A673 (cell line): Measurements from ENCODE around the gene FDXR. TPM values are rescaled to one million over a fixed set of nuclear protein-coding genes. Genes with fewer than 3 reads are reported as not detected.

Experiments
- BruUV-seq: library from RNA; stranded (reverse); fragments of 400-500 nt; replicated peaks from 2 replicates; lab custom pipeline; 2021; lab: Mats Ljungman, UMichigan
- CTCF ChIA-PET: fragments of 300-600 bp; sonication (Branson Sonifier 250); formaldehyde crosslinking; loops from one replicate; lab custom pipeline; 2022; ENCODE audit warnings: antibody characterized with exemption; lab: Charles Lee
- POLR2A ChIA-PET: fragments of 300-600 bp; sonication (Branson Sonifier 250); formaldehyde crosslinking; loops from one replicate; lab custom pipeline; 2022; ENCODE audit warnings: antibody characterized with exemption; ENCODE audit not compliant: low non-redundant PET; lab: Charles Lee
- DNase-seq: peaks from one replicate; pipeline ENCODE4 v3.0.0-alpha.2; 2015; ENCODE audit warnings: low spot score
- H3K27ac ChIP-seq: fragments of 200-600 bp; sonication (generic); 2 replicates; pipeline ENCODE4 v1.5.1; 2016; ENCODE audit warnings: mixed run types, low read depth, mild to moderate bottlenecking, mixed read lengths, antibody characterized with exemption, low read length; ENCODE audit not compliant: poor library complexity, severe bottlenecking
- H3K27me3 ChIP-seq: fragments of 200-600 bp; sonication (generic); replicated peaks from 2 replicates; pipeline ENCODE4 v1.6.1; 2017; ENCODE audit warnings: mixed run types, low read depth, mild to moderate bottlenecking, mixed read lengths, antibody characterized with exemption, low read length; ENCODE audit not compliant: insufficient read depth, poor library complexity
- H3K36me3 ChIP-seq: fragments of 200-600 bp; sonication (generic); 2 replicates; pipeline ENCODE4 v1.6.1; 2016; ENCODE audit warnings: mixed run types, mild to moderate bottlenecking, mixed read lengths, antibody characterized with exemption, low read length; ENCODE audit not compliant: insufficient read depth, poor library complexity, severe bottlenecking
- H3K4me1 ChIP-seq: fragments of 200-600 bp; sonication (generic); 2 replicates; pipeline ENCODE4 v1.6.1; 2017; ENCODE audit warnings: mixed run types, mild to moderate bottlenecking, mixed read lengths, antibody characterized with exemption, low read length; ENCODE audit not compliant: insufficient read depth, poor library complexity, severe bottlenecking
- H3K4me3 ChIP-seq: fragments of 200-600 bp; sonication (generic); 2 replicates; pipeline ENCODE4 v1.5.1; 2016; ENCODE audit warnings: low read depth, mixed run types, mild to moderate bottlenecking, mixed read lengths, low read length; ENCODE audit not compliant: poor library complexity, severe bottlenecking
- H3K9me3 ChIP-seq: fragments of 200-600 bp; sonication (generic); 2 replicates; pipeline ENCODE4 v1.6.1; 2016; ENCODE audit warnings: mixed run types, low read depth, mild to moderate bottlenecking, mixed read lengths, antibody characterized with exemption, low read length; ENCODE audit not compliant: poor library complexity, severe bottlenecking
- EZH2 ChIP-seq: fragments of 200-600 bp; sonication (generic); IDR thresholded peaks from 2 replicates; pipeline ENCODE4 v1.6.1; 2017; ENCODE audit warnings: borderline replicate concordance, low read depth, mild to moderate bottlenecking, mixed read lengths, antibody characterized with exemption, low read length; ENCODE audit not compliant: poor library complexity, severe bottlenecking
- intact Hi-C: fragments of 100-400 bp; cut with micrococcal nuclease; formaldehyde crosslinking; loops from one replicate; pipeline ENCODE4 v1.10.0; 2022; ENCODE audit not compliant: unreplicated experiment
- total RNA-seq: library from RNA; stranded (reverse); gene quantifications from 2 replicates; pipeline ENCODE4 v1.2.3, GENCODE V29; 2021
- TF ChIP-seq, protein P1 (sequence below): fragments of 300-800, 200-600 bp; sonication (generic); conservative IDR thresholded peaks from 2 replicates; pipeline ENCODE4 v1.5.1; 2017; ENCODE audit warnings: low read depth, mild to moderate bottlenecking, antibody characterized with exemption, low read length, moderate library complexity, mixed read lengths

Gene FDXR
- total RNA-seq, 1 experiment from 2014 or later: 17.8 TPM

DNA sequence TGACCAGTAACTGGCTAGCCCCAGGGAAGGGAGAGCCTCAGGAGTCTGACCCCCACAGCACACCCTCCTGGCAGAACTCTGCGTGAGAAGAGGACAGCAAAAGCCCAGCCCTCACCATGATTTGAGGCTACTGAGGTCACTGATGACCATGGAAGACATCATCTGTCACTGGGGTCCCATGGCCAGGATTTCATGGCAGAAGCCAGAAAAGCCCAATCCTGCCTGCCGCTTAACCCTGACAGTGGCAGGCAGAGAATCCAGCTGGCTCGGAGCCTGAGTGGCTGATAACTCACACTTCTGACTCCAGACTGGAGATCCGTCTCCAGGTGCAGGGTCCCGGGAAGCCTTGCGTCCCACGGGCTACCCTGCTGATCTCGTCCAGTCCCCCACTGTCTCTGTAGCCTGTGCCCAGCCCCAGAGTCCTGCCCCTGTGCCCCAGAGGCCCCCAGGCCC, 30.6 kb downstream of the FDXR start:
- no peak for DNase-seq
- H3K36me3 ChIP-seq: no peaks in the 10 kb centered on the region
- ChIA-PET CTCF (interaction anchor here (0.6 to 1.2 kb wide), 3 partner anchors 19 to 120 kb away, joined by 3 to 6 read pairs (median 5); no protein-coding TSS in a partner anchor), POLR2A (interaction anchor here (0.7 kb wide), 1 partner anchor 25 kb away, joined by 3 read pairs; no protein-coding TSS in a partner anchor)
- intact Hi-C loops: no loop called here
- H3K27ac ChIP-seq: peak overlapping the region; percentile 29
- peak overlapping the region; percentile 51 for H3K4me3 ChIP-seq
- H3K27me3 ChIP-seq: no peaks in the 10 kb centered on the region
- BruUV-seq: no TSS peak
- H3K9me3 ChIP-seq: no peaks in the 10 kb centered on the region
- peaks cover 35% of the 10 kb centered on the region for H3K4me1 ChIP-seq
- TF ChIP-seq, protein P1, sequence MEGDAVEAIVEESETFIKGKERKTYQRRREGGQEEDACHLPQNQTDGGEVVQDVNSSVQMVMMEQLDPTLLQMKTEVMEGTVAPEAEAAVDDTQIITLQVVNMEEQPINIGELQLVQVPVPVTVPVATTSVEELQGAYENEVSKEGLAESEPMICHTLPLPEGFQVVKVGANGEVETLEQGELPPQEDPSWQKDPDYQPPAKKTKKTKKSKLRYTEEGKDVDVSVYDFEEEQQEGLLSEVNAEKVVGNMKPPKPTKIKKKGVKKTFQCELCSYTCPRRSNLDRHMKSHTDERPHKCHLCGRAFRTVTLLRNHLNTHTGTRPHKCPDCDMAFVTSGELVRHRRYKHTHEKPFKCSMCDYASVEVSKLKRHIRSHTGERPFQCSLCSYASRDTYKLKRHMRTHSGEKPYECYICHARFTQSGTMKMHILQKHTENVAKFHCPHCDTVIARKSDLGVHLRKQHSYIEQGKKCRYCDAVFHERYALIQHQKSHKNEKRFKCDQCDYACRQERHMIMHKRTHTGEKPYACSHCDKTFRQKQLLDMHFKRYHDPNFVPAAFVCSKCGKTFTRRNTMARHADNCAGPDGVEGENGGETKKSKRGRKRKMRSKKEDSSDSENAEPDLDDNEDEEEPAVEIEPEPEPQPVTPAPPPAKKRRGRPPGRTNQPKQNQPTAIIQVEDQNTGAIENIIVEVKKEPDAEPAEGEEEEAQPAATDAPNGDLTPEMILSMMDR: no peak
- TF ChIP-seq EZH2: no peak

DNA sequence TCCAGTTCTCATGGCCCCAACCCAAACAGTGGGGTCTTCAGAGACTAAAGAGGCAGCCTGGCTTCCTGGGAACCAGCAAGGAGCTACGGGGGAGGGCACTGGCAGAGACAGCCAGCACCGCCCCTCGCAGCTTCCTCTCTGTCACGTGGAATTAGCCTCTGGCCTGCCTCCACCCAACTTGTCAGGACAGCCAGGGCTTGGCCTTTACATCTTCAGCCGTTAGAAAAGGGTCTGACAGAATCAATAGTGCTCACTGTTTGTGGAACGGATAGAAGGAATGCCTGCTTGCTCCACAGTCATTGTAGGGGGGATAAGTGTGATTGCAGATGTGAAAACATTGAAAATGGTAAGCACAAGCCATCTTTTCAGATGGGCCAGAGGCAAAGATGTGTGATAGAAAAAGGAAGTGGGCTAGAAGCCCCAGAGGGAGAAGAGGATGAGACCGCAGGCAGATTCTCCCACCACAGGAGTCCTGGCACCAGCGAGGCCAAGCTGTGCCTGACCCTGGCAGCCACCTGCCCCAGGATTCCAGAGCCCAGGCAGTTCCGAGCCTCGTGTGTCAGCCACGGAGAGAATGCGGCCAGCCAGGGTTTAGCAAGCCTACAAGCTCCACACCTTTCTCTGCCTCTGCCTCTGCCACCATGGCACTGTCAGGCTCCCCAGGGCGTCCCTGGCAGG, 31.7 kb downstream of the FDXR start:
- BruUV-seq: no TSS peak
- Histone ChIP-seq H3K9me3 (no peaks in the 10 kb centered on the region), H3K27ac (peak overlapping the region; percentile 42), H3K36me3 (no peaks in the 10 kb centered on the region), H3K4me1 (peaks cover 35% of the 10 kb centered on the region), H3K4me3 (no peak overlapping the region), H3K27me3 (no peaks in the 10 kb centered on the region)
- ChIA-PET CTCF (no interaction called here), POLR2A (interaction anchor here (0.6 kb wide), 1 partner anchor 11 kb away, joined by 3 read pairs; no protein-coding TSS in a partner anchor)
- TF ChIP-seq, protein P1: no peak
- no peak for TF ChIP-seq EZH2
- DNase-seq: no peak
- intact Hi-C loops: no loop called here

DNA sequence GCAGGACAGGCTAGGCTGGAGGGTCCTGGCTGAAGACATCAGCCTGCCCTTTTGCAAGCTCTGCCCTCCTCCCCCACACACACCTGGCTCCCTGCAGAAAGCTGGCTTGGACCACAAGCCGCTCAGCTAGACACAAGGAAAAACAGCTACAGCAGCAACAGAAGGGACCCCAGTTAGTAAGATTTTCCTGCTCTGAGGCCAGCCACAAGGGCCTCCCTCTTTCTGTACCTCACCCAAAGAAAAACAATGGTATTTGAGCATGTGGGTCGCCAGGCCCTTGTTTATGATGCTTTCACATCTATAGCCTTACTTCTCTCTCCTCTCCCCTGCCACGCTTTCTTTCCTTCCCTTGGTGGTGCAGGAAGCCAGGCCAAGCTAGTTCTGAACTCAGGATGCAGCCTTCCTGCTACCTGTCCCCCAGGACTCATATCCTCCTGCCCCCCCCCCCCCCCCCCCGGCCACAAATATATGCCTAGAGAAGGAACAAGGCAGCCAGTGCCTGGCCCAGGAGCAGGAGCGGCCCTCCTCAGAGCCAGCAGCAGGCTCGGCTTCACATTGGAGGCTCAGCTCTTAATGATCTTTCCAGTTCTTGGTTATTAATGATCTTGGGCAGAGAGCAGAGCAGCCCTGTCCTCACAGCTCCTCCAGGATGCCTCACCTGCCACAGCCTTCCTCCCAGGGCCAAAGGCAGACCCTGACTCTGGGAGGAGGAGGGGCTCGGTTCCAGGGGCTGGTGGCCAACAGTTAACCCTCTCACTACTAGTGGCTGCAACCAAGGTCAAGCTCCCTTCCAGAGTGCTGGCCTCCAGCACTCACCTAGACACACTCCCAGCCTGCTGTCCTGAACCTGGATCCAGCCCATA, 32.6 kb downstream of the FDXR start:
- intact Hi-C loops: no loop called here
- CTCF ChIA-PET: no interaction called here
- no peak for TF ChIP-seq EZH2
- TF ChIP-seq, protein P1: no peak
- no peak for DNase-seq
- Histone ChIP-seq H3K27ac (peak overlapping the region; percentile 42), H3K4me1 (peaks cover 35% of the 10 kb centered on the region), H3K27me3 (no peaks in the 10 kb centered on the region), H3K9me3 (no peaks in the 10 kb centered on the region), H3K4me3 (no peak overlapping the region), H3K36me3 (no peaks in the 10 kb centered on the region)
- BruUV-seq: no TSS peak
- POLR2A ChIA-PET: no interaction called here
